OCI-LY7 (cell line): ENCODE data around the gene FAM135A.

Experiments
- CTCF ChIP-seq: fragments of 200-600 bp; sonication (generic); conservative IDR thresholded peaks from 2 replicates; pipeline ENCODE4 v1.5.1; 2014; ENCODE audit warnings: mild to moderate bottlenecking, antibody characterized with exemption, low read length, moderate library complexity, mixed read lengths
- EZH2phosphoT487 ChIP-seq: fragments of 200-600 bp; sonication (generic); IDR thresholded peaks from 2 replicates; pipeline ENCODE4 v1.6.1; 2018; ENCODE audit warnings: low read depth, borderline replicate concordance, mild to moderate bottlenecking, mixed run types, antibody characterized with exemption, low read length, moderate library complexity, mixed read lengths

GRCh38 chr6:70423189-70424134 lies 10.2 kb downstream of the FAM135A start:
- TF ChIP-seq CTCF (no peak), EZH2phosphoT487 (no peak)
